Esophagus mucosa (tissue), 1 donor: Measurements from ENCODE around the gene TBC1D2B. TPM values are rescaled to one million over a fixed set of nuclear protein-coding genes. Genes with fewer than 3 reads are reported as not detected.

ENCODE experiments used
- ATAC-seq: fragments of 200-7000 bp; cut with Tn5 transposase; one replicate; pipeline ENCODE4 v1.9.1; 2020
- total RNA-seq: library from RNA; stranded (reverse); gene quantifications from one replicate; pipeline ENCODE4 v1.2.4, GENCODE V29; 2023
- donor health status: DM: yes; HTN: yes; CAD: no.

TBC1D2B gene
- total RNA-seq, 1 donor from 2014 or later, result 18.6 TPM

DNA sequence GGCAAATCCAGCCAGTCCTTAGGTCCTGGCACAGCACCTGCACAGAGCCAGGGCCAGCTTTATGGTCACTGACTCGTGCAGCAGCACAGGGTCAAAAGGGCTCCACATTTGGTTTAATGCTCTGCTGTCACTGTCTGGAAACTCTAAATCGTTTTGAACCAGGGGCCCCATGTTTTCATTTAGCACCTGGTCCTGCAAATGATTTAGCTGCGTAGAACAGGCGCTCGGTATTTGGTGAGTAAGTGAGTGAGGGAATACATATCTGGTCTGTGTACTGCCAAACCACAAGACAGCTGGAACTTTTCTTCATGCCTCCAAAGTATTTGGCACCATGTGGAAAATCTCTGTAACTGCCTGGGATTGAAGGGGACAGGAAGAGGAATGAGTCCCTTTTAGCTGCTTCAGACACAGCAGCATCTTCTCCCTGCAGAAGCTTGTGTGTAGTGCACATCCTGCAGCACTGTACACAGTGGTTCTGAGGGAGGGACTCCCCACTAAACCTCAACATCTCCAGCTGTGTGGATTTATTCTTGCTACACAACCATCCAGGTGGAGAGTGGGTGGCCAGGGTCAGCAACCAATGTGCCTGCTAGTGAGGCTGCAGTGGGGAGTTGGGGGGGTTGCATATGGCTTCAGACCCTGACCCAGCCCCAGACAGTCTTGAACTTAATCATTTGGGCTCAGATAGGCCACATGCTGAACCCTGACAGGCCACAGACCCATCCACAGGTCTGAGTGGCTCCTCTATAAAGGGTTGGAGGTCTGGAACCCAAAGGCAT, 15.9 kb upstream of the TBC1D2B start:
- no peak for ATAC-seq

DNA sequence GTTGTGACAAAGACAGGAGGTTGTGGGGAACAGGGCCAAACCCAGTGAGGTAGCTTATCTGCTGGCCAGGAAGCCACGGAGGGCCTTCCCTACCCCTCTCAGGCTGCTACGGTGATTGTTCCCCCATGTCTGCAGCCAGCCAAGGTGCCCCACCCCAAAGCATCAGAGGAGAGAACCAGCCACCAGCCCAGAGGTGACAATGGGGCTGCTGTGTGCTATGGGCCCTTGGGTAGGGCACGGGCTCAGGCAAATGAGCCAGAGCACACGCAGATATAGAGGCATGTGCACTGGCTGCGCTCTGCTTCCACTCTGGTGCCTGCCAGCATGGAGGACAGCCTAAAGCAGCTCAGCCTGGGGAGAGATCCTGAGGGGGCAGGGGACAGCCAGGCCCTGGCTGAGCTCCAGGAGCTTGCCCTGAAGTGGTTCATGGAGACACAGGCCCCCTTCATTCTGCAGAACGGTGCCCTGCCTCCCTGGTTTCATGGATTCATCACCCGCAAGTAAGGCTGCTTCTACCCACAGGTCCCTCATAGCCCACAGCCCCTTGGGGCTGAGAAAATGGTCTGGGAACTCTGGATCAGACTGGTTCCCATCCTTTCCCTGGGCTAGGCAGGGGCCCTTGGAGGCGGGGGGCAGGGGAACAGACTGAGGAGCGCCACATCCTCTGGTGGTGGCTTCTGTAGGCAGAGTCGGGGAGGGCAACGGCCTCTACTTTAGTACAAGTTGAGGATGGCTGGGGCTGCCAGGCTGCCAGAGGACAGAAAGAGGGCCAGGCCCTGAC, 14.9 kb upstream of the TBC1D2B start, which contains the start of gene SH2D7:
Gene SH2D7 (plus strand): TSS at position 301 of the 781 bp plus-strand sequence. CDS start 24 bp downstream, at position 325.
- no peak for ATAC-seq

DNA sequence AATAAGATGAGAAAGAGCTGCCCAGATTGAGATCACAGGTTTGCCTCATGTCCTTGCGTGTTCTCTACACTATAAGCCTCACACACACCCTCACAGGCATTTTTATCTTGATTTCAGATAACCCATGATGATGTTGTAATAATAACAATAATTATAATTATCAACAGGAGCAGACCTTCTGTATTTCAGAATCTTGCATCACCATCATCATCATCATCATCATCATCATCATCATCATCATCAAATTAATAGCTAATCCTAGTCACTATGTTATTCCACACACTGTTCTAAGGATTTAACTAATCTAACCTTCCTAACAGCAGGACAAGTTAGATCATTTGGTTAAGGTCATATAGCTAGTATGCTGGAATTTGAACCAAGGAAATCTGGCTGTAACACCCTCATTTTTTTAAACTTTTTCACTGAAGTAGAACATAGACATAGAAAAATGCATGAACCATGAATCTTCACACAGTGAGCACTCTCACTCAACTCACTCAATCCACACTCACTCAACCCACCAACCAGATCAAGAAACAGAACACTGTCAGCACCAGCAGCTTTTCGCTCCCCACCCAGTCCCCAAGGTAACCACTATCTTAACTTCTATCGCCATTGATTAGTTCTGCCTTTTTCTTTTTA, 13.0 kb upstream of the TBC1D2B start:
- no peak for ATAC-seq

DNA sequence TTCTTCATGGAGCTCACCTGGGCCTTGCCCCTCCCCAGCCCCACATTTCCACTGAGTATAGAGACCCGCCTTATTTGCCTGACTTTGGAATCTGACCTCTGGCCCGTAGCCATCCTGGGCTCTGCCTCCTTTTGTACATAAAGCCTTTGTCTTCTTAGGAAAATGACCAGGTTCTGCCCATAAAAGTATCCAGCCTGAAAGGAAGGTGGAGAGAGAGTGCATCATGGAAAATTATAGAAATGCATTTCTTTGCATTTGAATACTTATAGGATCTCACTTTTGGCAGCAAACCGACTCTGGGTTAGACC, 11.2 kb upstream of the TBC1D2B start:
- ATAC-seq, result no peak

- ATAC-seq, result no peak
Observed at GRCh38 chr15:78087951-78088772, 10.7 kb upstream of the TBC1D2B start.

DNA sequence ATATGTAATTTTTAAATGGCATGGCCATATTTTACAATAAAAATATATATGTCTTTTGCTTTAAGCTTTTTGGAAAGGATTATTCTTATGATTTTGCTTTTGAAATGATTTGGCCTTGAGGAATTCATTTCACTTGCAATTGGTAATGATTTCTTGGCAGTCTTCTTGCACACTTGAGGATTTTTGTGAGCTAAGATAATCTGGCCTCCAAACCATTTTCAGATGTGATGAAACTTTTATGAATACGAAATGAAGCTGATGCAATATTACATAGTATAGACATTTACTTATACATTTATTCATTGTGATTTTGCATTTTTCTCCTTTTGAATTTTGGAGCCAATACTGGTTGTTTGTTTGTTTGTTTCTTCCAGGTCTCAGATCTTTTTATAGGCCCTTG, 8.4 kb upstream of the TBC1D2B start:
- ATAC-seq, result no peak

GRCh38 chr15:78084449-78084750, 6.9 kb upstream of the TBC1D2B start:
- no peak for ATAC-seq

DNA sequence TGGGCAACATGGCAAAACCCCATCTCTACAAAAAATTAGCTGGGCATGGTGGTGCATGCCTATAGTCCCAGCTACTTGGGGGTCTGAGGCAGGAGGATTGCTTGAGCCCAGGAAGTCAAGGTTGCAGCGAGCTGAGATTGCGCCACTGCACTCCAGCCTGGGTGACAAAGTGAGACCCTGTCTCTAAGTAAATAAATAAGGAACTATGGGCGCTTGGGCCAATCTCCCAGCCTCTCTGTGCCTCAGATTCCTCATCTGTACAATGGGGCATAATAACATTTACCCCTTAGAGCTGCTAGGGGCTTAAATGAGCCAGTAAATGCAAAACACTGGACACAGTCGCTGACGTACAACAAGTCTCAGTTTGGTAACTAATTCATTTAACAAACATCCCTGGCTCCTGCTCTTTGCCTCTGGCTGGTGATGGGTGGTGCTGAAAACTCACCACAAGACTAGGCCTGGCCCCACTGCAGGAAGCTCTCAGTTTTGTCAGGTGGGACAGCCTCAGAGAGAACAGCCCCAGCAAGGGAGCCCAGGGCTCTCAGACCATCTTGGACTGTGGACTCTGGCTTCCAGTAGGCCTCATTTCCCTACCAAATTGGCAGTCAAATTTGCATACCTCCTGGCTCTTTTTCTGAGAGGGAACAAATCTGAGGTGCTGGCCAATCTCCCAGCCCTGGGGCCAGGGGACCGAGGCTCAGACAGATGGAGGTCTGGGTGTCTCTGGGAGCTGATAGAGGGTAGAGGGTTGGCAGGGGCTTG, 6.4 kb upstream of the TBC1D2B start:
- no peak for ATAC-seq

GRCh38 chr15:78083186-78083585, 5.7 kb upstream of the TBC1D2B start:
- ATAC-seq, result no peak

DNA sequence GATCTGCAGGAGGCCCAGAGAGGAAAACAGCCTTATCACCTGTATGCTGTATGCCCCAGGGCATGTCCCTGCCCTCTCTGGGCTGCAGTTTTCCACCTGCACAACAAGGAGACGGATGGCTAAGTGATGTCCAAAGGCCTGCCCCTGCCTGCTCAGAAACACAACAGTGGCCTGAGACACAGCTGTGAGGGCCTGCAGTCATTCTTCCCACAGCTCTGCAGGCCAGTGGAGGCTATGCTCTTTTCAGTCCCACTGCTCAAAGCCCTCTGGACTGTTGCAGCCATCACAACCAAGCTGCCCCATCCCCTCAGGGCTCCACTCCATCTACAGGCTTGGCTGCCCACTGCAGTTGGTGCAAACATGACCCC, 5.2 kb upstream of the TBC1D2B start:
- no peak for ATAC-seq

GRCh38 chr15:78082106-78082742, 4.7 kb upstream of the TBC1D2B start:
- peak; percentile 58 for ATAC-seq

GRCh38 chr15:78080088-78080460, 2.6 kb upstream of the TBC1D2B start:
- ATAC-seq, result no peak

- no peak for ATAC-seq
Observed at GRCh38 chr15:78079298-78080087, 2.0 kb upstream of the TBC1D2B start.

GRCh38 chr15:78077871-78078210, 330 bp upstream of the TBC1D2B start:
- ATAC-seq, result peak; percentile 18

DNA sequence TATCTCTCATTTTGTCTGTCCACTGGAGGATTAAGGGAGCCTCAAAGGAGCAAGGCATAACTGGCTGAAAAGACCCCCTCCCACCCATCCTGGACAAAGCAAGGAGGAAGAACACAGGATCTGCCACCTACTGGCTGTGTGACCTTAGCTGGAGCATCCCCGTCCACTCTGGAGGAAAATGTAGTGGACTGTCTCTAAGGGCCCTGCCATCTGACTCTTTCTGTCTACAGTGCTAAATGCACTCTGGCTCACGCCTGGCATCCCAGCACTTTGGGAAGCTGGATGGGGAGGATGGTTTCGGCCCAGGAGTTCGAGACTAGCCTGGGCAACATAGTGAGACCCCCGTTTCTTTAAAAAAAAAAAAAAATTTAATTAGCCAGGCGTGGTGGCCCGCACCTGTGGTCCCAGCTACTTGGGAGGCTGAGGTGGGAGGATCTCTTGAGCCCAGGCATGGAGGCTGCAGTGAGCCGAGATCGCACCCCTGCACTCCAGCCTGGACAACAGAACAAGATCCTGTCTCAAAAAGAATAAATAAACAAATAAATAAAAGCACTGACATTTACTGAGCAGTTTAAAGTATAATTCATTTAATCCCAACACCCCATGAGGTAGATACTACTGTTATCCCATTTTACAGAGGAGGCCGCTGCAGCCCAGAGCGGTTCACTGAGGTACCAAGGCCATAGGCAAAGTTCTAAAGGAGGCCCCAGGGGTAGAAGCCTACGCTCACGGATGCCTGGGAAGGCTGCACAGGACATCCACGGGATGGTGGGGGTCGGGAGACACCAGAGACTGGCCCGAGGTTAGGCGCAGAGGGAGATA, 1.1 kb downstream of the TBC1D2B start:
- ATAC-seq, result peak; percentile 19

DNA sequence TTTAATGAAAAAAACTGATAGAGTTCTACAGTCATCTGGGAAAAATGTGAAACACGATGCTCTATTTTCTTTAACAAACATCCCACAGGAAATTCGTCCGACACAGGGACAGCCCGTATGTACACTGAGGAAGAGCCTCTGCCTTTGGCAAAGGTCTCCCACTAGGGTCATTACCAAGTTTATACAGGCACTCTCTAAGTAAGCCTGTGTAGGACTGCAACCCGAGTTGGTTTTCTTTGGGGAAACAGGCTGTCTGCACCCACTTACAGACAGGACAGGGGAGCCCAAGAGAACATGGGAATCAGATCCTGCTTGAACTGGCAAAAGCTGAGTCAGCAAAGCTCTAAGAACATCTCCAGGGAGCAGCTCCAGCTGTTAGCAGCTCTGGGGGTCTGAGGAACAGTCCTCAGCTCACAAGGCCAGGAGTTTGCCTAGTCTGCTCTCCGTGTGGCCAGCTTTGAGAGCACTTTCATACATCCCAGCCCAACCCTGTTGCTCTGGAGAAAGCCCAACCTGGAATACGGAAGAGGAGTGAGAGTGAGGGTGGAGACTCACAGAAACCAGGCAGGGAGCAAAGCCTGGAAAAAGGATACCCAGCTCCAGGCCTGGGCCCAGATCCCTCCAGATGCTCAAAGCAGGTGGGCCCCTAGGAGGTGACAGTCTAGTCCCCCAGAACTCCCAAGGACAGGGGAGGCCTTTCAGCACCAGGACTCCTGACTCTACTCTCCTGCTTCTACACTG, 1.9 kb downstream of the TBC1D2B start:
- peak; percentile 77 for ATAC-seq

- ATAC-seq, result no peak
Observed at GRCh38 chr15:78073046-78073787, 4.3 kb downstream of the TBC1D2B start.

GRCh38 chr15:78072080-78072892, 5.2 kb downstream of the TBC1D2B start:
- ATAC-seq, result no peak
